Vagina (tissue), 2 donors: ENCODE measurements around the gene ATXN10.

Experiments used
- CTCF ChIP-seq, 3 experiments: fragments of 450-650 bp in 2 of 3; fragments of 200-600 bp in 1 of 3; sonication (generic) in 1 of 3; IDR thresholded peaks; one replicate each; pipeline ENCODE4 v1.5.1; 2017 to 2019; ENCODE audit warnings: antibody characterized with exemption in 3 of 3, mild to moderate bottlenecking in 2 of 3, moderate library complexity in 2 of 3
- POLR2A ChIP-seq, 2 donors: fragments of 450-650 bp; IDR thresholded peaks; one replicate each; pipeline ENCODE4 v1.6.1; 2017; ENCODE audit warnings: antibody characterized with exemption in 2 of 2, mild to moderate bottlenecking in 2 of 2, moderate library complexity in 2 of 2

DNA sequence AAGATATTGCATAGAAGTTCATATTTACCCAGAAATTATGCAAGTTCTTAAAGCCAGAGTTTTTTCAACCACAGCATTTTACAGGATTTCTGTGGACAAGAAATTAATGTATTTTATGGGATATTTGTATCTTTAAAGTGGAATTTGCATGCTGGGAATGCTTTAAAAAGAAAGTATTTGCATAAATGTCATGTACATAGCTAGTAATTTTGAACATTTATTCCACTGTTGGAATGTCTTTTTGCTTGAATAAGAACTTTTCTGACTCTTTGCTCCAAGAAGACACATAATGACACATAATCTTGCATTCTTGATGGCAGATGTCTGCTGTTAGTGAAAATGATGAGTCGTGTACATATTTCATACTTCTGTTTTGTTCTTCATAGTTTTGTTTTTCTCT is 66.6 kb downstream of the ATXN10 start:
- TF ChIP-seq CTCF (IDR thresholded peaks at IDR 0.05) (no peak), POLR2A (IDR thresholded peaks at IDR 0.05) (no peak)
